Stimulated activated effector memory CD8-positive, alpha-beta T cell treated with anti-CD3 and anti-CD28 coated beads, Interleukin-12 subunit alpha, Interleukin-12 subunit beta, amount 100 ng/mL, for 72 hours (primary cell): ENCODE measurements around the gene RARA.
"Not testable (repeated sequence)": the region's sequence is repeated elsewhere in the genome, so short reads cannot be mapped to it uniquely, and the experiment has no call there.

Source experiments
- ATAC-seq: fragments of 150-1000 bp; cut with Tn5 transposase; 2 replicates; pipeline ENCODE4 v1.10.0; 2021
- DNase-seq, 2 donors: peaks; one replicate each; pipeline ENCODE4 v3.0.0; 2021 to 2022; ENCODE audit warnings: low spot score in 2 of 2
- H3K27ac Mint-ChIP-seq: one replicate; pipeline ENCODE4 v1.8.0; 2022; ENCODE audit warnings: mild to moderate bottlenecking, mixed read lengths
- H3K36me3 Mint-ChIP-seq: one replicate; pipeline ENCODE4 v1.8.0; 2022; ENCODE audit warnings: mild to moderate bottlenecking, mixed read lengths
- H3K4me1 Mint-ChIP-seq: one replicate; pipeline ENCODE4 v1.8.0; 2022; ENCODE audit warnings: mixed read lengths
- H3K4me3 Mint-ChIP-seq: one replicate; pipeline ENCODE4 v1.8.0; 2022; ENCODE audit warnings: mild to moderate bottlenecking, mixed read lengths
- H3K9me3 Mint-ChIP-seq: one replicate; pipeline ENCODE4 v1.8.0; 2022; ENCODE audit warnings: mixed read lengths

The RARA gene

DNA sequence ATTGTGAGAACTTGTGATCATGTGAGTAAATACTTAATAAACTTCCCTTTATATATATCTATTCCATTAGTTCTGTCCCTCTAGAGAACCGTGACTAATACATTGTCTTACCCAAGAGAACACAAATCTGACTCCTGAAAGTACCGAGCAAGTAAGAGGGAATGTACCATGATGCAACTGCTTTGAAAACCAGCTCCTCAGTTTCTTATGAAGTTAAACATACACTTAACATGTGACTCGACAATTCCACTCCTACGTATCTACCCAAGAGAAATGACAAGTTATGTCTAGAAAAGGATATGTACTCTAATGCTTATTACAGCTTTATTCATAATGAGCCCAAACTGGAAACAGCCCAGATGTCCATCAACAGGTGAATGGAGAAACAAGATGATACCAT lies 64.3 kb downstream of the RARA start:
- DNase-seq (no peak), ATAC-seq (peak; percentile 74)
- no peaks in the 10 kb centered on the region for H3K9me3 Mint-ChIP-seq
- H3K4me3 Mint-ChIP-seq = no peak overlapping the region
- peaks cover 31% of the 10 kb centered on the region for H3K4me1 Mint-ChIP-seq
- H3K36me3 Mint-ChIP-seq = no peaks in the 10 kb centered on the region
- peak overlapping the region; percentile 23 for H3K27ac Mint-ChIP-seq

DNA sequence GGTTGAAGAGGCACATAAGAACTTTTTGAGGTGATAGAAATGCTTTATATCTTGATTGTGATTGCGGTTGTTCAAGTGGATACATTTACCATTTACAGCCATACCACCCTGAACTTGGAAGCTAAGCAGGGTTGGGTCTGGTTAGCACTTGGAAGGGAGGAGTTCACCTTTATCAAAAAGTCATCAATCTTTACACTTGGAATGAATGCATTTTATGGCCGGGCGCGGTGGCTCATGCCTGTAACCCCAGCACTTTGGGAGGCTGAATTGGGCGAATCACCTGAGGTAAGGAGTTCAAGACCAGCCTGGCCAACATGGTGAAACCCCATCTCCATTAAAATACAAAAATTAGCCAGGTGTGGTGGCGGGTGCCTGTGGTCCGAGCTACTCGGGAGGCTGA lies 65.0 kb downstream of the RARA start:
- no peak for ATAC-seq
- peak overlapping the region; percentile 23 for H3K27ac Mint-ChIP-seq

DNA sequence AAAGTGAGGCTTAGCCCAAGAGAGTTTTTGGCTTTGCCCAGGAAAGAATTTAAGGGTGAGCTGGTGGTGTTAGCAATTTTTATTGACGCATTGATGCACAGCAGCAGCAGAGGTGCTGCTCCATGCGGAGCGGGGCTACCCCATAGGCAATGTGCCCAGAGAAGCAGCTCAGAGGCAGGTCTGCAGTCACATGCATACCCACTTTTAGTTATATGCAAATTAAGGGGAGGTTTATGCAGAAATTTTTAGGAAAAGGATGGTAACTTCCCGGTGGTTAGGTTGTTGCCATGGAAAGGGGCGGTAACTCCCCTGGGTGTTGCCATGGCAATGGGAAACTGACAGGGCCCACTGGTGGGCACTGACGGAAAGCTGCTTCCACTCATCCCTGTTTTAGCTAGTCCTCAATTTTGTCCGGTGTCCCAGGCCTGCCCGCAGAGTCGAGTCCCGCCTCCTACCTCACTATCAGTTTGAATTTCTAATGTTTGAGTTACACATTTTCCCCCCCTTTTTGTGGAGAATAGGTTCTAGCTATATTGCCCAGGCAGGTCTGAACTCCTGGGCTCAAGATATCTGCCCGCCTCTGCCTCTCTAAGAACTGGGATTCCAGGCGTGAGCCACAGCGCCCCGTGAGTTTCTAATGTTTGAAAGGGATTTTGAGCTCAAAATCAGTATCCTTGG lies 66.0 kb downstream of the RARA start:
- no peak for DNase-seq
- ATAC-seq = no peak
- no peak overlapping the region for H3K4me3 Mint-ChIP-seq
- no peaks in the 10 kb centered on the region for H3K36me3 Mint-ChIP-seq
- H3K4me1 Mint-ChIP-seq = peaks cover 31% of the 10 kb centered on the region
- H3K27ac Mint-ChIP-seq = no peak overlapping the region
- H3K9me3 Mint-ChIP-seq = no peaks in the 10 kb centered on the region

More for the DNA sequence above, 65.0 kb downstream of the RARA start:
- no peak for DNase-seq
- Mint-ChIP-seq H3K4me3 (no peak overlapping the region), H3K36me3 (no peaks in the 10 kb centered on the region), H3K9me3 (no peaks in the 10 kb centered on the region), H3K4me1 (peaks cover 31% of the 10 kb centered on the region)

DNA sequence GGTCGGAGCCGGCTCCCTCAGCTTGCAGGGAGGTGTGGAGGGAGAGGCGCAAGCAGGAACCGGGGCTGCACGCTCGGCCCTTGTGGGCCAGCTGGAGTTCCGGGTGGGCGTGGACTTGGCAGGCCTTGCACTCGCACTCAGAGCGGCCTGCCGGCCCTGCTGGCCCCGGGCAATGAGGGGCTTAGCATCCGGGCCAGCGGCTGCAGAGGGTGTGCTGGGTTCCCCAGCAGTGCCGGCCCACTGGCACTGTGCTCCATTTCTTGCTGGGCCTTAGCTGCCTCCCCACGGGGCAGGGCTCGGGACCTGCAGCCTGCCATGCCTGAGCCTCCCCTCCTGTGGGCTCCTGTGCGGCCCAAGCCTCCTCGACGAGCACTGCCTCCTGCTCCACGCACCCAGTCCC lies 66.8 kb downstream of the RARA start:
- H3K4me1 Mint-ChIP-seq = peaks cover 31% of the 10 kb centered on the region
- ATAC-seq, H3K4me3 Mint-ChIP-seq, H3K27ac Mint-ChIP-seq, H3K9me3 Mint-ChIP-seq, DNase-seq, H3K36me3 Mint-ChIP-seq: not testable (repeated sequence)

DNA sequence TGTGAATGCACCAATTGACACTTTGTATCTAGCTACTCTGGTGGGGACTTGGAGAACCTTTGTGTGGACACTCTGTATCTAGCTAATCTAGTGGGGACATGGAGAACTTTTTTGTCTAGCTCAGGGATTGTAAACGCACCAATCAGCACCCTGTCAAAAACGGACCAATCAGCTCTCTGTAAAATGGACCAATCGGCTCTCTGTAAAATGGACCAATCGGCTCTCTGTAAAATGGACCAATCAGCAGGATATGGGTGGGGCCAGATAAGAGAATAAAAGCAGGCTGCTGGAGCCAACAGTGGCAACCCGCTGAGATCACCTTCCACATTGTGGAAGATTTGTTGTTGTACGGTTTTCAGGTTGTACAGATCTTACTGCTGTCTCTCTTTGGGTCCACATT lies 67.6 kb downstream of the RARA start:
- not testable (repeated sequence) for H3K36me3 Mint-ChIP-seq, DNase-seq, H3K9me3 Mint-ChIP-seq, H3K27ac Mint-ChIP-seq, ATAC-seq
- H3K4me1 Mint-ChIP-seq = peaks cover 27% of the 10 kb centered on the region
- H3K4me3 Mint-ChIP-seq = peak overlapping the region; percentile 20

DNA sequence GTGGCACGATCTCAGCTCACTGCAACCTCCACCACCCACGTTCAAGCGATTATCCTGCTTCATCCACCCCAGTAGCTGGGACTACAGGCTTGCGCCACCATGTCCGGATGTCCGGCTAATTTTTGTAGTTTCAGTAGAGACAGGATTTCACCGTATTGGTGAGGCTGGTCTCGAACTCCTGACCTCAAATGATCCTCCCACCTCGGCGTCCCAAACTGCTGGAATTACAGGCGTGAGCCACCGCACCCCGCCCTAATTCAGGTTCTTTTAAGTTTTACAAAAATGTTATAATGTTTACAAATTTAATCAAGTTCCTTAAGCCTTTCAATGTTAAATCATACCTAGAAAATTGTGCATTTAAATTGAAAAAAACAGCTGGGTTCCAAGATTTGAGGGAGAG lies 68.9 kb downstream of the RARA start:
- ATAC-seq (no peak), DNase-seq (no peak)
- Mint-ChIP-seq H3K27ac (no peak overlapping the region), H3K4me1 (peaks cover 18% of the 10 kb centered on the region), H3K9me3 (no peaks in the 10 kb centered on the region), H3K36me3 (no peaks in the 10 kb centered on the region), H3K4me3 (no peak overlapping the region)

DNA sequence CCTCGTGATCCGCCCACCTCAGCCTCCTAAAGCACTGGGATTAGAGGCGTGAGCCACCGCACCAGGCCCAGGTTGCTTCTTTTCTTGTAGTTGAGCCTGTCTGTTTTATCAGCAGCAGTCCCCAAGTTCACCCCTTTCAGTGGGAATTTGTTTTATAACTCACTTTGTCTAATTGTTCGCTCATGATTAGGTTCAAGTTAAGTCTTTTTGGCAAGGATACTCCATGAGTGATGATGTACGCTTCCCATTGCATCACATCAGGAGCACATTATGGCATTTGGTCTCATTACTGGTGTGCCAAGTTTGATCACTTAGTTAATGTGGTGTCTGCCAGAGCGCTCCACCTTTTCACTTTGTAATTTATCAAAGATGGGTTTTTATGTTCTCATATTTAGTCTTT lies 70.0 kb downstream of the RARA start:
- H3K4me3 Mint-ChIP-seq = no peak overlapping the region
- ATAC-seq = no peak
- DNase-seq = no peak
- H3K36me3 Mint-ChIP-seq = no peaks in the 10 kb centered on the region
- H3K9me3 Mint-ChIP-seq = no peaks in the 10 kb centered on the region
- no peak overlapping the region for H3K27ac Mint-ChIP-seq
- H3K4me1 Mint-ChIP-seq = peaks cover 6% of the 10 kb centered on the region

DNA sequence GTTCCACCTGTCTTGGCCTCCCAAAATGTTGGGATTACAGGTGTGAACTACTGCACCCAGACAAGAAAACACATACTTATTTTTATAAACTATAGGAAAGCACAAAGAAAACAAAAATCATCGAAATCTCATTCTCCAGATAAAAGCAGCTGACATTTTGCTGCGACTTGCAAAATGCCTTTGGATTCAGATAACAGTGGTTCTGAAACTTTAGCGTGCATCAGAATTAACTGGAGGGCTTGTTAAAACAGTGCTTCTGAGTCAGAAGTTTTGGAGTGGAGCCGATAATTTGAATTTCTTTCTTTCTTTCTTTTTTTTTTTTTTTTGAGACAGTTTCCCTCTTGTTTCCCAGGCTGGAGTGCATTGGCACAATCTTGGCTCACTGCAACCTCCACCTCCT lies 73.3 kb downstream of the RARA start:
- Mint-ChIP-seq H3K4me1 (no peaks in the 10 kb centered on the region), H3K4me3 (no peak overlapping the region), H3K27ac (no peak overlapping the region), H3K9me3 (no peaks in the 10 kb centered on the region), H3K36me3 (peaks cover 18% of the 10 kb centered on the region)
- no peak for DNase-seq
- ATAC-seq = no peak

DNA sequence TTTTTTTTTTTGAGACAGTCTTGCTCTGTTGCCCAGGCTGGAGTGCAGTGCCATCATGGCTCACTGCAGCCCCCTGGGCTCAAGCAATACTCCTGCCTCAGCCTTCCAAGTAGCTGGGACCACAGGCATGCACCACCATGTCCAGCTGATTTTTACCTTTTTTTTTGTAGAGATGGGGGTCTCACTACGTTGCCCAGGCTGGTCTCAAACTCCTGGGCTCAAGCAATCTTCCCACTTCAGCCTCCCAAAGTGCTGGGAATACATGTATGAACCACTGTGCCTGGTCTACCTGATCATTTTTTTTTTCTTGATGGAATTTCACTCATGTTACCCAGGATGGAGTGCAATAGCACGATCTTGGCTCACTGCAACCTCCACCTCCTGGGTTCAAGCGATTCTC lies 77.6 kb downstream of the RARA start:
- DNase-seq = peak in 1 of 2 donors; percentile 30
- not testable (repeated sequence) for H3K4me1 Mint-ChIP-seq, ATAC-seq, H3K4me3 Mint-ChIP-seq, H3K9me3 Mint-ChIP-seq, H3K27ac Mint-ChIP-seq
- H3K36me3 Mint-ChIP-seq = peaks cover 61% of the 10 kb centered on the region

DNA sequence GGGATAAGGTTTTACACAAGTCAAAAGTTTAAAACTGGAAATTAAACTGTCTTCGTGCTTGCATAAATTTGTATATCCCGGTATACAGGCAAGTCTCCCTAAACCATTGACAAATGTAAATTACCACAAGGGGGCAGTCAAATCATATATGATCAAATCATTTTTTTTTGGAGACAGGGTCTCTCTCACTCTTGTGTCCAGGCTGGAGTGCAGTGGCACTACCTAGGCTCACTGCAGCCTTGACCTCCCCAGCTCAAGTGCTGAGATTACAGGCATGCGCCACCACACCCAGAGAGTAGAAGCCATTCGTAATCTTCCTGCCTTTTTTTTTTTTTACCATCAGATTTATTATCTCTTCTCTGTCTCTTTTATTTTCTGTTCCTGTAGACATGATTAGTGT lies 90.2 kb downstream of the RARA start:
- Mint-ChIP-seq H3K36me3 (peaks cover 100% of the 10 kb centered on the region), H3K4me1 (peaks cover 11% of the 10 kb centered on the region), H3K9me3 (no peaks in the 10 kb centered on the region), H3K4me3 (no peak overlapping the region), H3K27ac (no peak overlapping the region)
- DNase-seq (no peak), ATAC-seq (peak; percentile 53)

DNA sequence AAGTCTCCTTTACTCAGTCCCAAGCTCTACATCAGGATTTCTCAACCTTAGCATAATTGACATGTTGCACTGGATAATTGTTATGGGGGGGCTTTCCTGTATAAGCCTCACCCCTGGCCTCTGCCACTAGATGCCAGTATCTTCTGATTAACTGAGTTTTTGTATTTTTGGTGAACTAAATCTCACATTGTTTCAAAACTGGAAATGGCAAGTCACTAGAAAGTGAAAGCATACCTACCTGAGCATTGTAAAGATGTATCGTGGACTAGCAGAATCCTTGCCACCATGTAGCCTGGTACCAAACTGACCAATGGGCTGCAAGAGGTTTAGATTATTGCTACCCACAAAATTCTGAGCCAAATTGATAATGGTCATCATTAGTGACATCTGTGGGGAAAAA lies 93.7 kb downstream of the RARA start:
- Mint-ChIP-seq H3K27ac (no peak overlapping the region), H3K4me3 (no peak overlapping the region)
- ATAC-seq = no peak

DNA sequence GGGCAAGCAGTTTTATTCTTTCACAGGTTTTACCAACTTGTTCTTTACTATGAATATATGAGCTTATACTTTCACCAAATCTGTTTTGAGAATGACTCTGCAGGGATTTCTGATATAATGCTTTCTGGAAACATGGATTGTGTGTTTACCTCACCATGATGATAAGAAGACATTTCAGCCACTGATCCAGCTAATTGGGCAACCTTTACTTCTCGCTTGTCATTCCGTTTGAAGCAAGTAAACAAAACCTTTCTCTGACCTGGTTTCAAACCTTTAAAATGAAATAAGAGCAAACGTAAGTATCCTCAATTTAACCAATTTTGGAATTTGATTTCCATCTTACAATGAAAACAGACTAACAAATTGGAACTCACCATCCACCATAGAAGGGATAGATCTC lies 95.0 kb downstream of the RARA start:
- ATAC-seq (no peak), DNase-seq (no peak)
- Mint-ChIP-seq H3K4me1 (peaks cover 11% of the 10 kb centered on the region), H3K36me3 (peaks cover 100% of the 10 kb centered on the region), H3K4me3 (no peak overlapping the region), H3K27ac (no peak overlapping the region), H3K9me3 (no peaks in the 10 kb centered on the region)

More for the DNA sequence above, 93.7 kb downstream of the RARA start:
- H3K36me3 Mint-ChIP-seq = peaks cover 100% of the 10 kb centered on the region
- H3K4me1 Mint-ChIP-seq = peaks cover 11% of the 10 kb centered on the region
- H3K9me3 Mint-ChIP-seq = no peaks in the 10 kb centered on the region
- no peak for DNase-seq
